Endothelial cell (in vitro differentiated cells): ENCODE measurements around the gene ADAMTS8. TPM values are rescaled to one million over a fixed set of nuclear protein-coding genes. Genes with fewer than 3 reads are reported as not detected.

Experiments used
- DNase-seq: peaks from one replicate; pipeline ENCODE4 v3.0.0; 2021; ENCODE audit warnings: low spot score
- H3K27ac Mint-ChIP-seq: one replicate; pipeline ENCODE4 v1.8.0; 2021; ENCODE audit warnings: mixed read lengths, inconsistent platforms; ENCODE audit not compliant: unreplicated experiment
- H3K27me3 Mint-ChIP-seq: one replicate; pipeline ENCODE4 v1.8.0; 2021; ENCODE audit warnings: mild to moderate bottlenecking, moderate library complexity, mixed read lengths, inconsistent platforms; ENCODE audit not compliant: unreplicated experiment
- H3K36me3 Mint-ChIP-seq: one replicate; pipeline ENCODE4 v1.8.0; 2021; ENCODE audit warnings: mild to moderate bottlenecking, low read depth, mixed read lengths, inconsistent platforms; ENCODE audit not compliant: unreplicated experiment
- H3K4me1 Mint-ChIP-seq: one replicate; pipeline ENCODE4 v1.8.0; 2021; ENCODE audit warnings: mild to moderate bottlenecking, mixed read lengths, inconsistent platforms; ENCODE audit not compliant: unreplicated experiment
- H3K4me3 Mint-ChIP-seq: one replicate; pipeline ENCODE4 v1.8.0; 2021; ENCODE audit warnings: mild to moderate bottlenecking, mixed read lengths, inconsistent platforms; ENCODE audit not compliant: unreplicated experiment
- H3K9me3 Mint-ChIP-seq: one replicate; pipeline ENCODE4 v1.8.0; 2021; ENCODE audit warnings: mixed read lengths, inconsistent platforms; ENCODE audit not compliant: unreplicated experiment
- CTCF ChIP-seq: fragments of 200-600 bp; sonication (generic); IDR thresholded peaks from one replicate; pipeline ENCODE4 v1.5.0; 2021; ENCODE audit warnings: antibody characterized with exemption; ENCODE audit not compliant: unreplicated experiment
- total RNA-seq: library from RNA; stranded (reverse); fragmentation: NEBNext Ultra II Directional; extraction: Animal tissue kit (Norgen Biotek cat#: 25700); gene quantifications from one replicate; pipeline ENCODE4 v1.2.1, GENCODE V29; 2021; ENCODE audit not compliant: unreplicated experiment

Gene ADAMTS8
- total RNA-seq, 1 donor from 2014 or later = 0.31 TPM

DNA sequence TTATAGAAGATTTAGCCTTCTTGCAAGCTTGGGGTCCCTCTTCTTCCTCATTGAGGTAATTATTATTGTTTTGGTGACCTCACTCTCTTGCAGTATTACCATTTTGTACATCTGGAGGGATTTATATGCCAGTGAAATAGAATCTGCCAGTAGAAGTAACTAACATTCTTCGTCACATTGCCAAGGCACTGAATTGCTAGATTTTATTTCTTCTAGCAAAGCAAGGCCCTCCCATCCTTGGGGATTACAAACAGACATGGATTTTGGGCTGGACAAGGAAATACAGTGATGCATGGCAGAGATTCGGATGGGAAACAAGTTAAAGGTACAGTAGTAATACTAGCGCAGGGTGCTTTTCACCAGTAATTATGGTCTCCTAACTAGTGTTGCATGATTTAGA lies 27.9 kb upstream of the ADAMTS8 start:
- Mint-ChIP-seq H3K4me3 (no peak overlapping the region), H3K36me3 (no peaks in the 10 kb centered on the region), H3K4me1 (peaks cover 8% of the 10 kb centered on the region), H3K27ac (no peak overlapping the region), H3K27me3 (peaks cover 7% of the 10 kb centered on the region), H3K9me3 (no peaks in the 10 kb centered on the region)
- no peak for TF ChIP-seq CTCF
- no peak for DNase-seq

- H3K27me3 Mint-ChIP-seq = peaks cover 5% of the 10 kb centered on the region
- no peak for DNase-seq
- TF ChIP-seq CTCF = no peak
- peaks cover 11% of the 10 kb centered on the region for H3K4me1 Mint-ChIP-seq
- no peak overlapping the region for H3K27ac Mint-ChIP-seq
- no peak overlapping the region for H3K4me3 Mint-ChIP-seq
- H3K36me3 Mint-ChIP-seq = no peaks in the 10 kb centered on the region
- no peaks in the 10 kb centered on the region for H3K9me3 Mint-ChIP-seq
These were observed 27.2 kb upstream of the ADAMTS8 start for GRCh38 chr11:130455483-130456127.

GRCh38 chr11:130454491-130455252 lies 26.3 kb upstream of the ADAMTS8 start:
- Mint-ChIP-seq H3K4me3 (no peak overlapping the region), H3K4me1 (peaks cover 15% of the 10 kb centered on the region), H3K27me3 (peaks cover 6% of the 10 kb centered on the region), H3K27ac (no peak overlapping the region), H3K36me3 (no peaks in the 10 kb centered on the region), H3K9me3 (no peaks in the 10 kb centered on the region)
- no peak for TF ChIP-seq CTCF
- DNase-seq = no peak

- peak; percentile 36 for DNase-seq
- H3K27ac Mint-ChIP-seq = no peak overlapping the region
- H3K9me3 Mint-ChIP-seq = no peaks in the 10 kb centered on the region
- H3K4me1 Mint-ChIP-seq = peaks cover 17% of the 10 kb centered on the region
- no peak overlapping the region for H3K4me3 Mint-ChIP-seq
- no peaks in the 10 kb centered on the region for H3K36me3 Mint-ChIP-seq
- peaks cover 7% of the 10 kb centered on the region for H3K27me3 Mint-ChIP-seq
- TF ChIP-seq CTCF = no peak
These were observed 24.5 kb upstream of the ADAMTS8 start for GRCh38 chr11:130452940-130453339.

- no peak for TF ChIP-seq CTCF
- no peaks in the 10 kb centered on the region for H3K9me3 Mint-ChIP-seq
- peaks cover 6% of the 10 kb centered on the region for H3K27me3 Mint-ChIP-seq
- no peak overlapping the region for H3K4me3 Mint-ChIP-seq
- no peak for DNase-seq
- no peaks in the 10 kb centered on the region for H3K36me3 Mint-ChIP-seq
- no peak overlapping the region for H3K27ac Mint-ChIP-seq
- H3K4me1 Mint-ChIP-seq = peaks cover 18% of the 10 kb centered on the region
These were observed 23.8 kb upstream of the ADAMTS8 start for GRCh38 chr11:130452176-130452575.
